Measurements from ENCODE around the gene CRB2.

DNA sequence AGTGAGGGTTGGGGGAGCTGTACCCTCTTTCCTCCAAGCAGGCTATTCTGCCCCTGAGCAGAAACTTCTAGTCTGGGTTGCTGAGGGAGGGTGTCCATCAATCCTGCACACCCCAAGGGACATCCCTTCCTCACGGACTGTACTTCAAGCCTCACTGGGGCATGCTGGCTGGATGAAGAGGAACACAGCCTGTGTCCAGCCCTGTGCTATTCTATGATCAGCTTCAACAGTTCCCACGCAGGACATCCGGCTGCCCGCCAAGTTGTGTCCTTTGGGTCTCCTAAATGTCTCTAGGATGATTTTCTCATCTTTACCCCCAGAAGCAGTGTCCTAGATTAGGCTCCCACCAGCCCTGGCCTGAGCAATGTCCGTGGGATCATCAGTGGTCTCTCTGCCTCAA lies 68.1 kb downstream of the CRB2 start:
- TF ChIP-seq, protein P1, sequence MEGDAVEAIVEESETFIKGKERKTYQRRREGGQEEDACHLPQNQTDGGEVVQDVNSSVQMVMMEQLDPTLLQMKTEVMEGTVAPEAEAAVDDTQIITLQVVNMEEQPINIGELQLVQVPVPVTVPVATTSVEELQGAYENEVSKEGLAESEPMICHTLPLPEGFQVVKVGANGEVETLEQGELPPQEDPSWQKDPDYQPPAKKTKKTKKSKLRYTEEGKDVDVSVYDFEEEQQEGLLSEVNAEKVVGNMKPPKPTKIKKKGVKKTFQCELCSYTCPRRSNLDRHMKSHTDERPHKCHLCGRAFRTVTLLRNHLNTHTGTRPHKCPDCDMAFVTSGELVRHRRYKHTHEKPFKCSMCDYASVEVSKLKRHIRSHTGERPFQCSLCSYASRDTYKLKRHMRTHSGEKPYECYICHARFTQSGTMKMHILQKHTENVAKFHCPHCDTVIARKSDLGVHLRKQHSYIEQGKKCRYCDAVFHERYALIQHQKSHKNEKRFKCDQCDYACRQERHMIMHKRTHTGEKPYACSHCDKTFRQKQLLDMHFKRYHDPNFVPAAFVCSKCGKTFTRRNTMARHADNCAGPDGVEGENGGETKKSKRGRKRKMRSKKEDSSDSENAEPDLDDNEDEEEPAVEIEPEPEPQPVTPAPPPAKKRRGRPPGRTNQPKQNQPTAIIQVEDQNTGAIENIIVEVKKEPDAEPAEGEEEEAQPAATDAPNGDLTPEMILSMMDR (IDR thresholded peaks at IDR 0.05): no peak
- TF ChIP-seq EZH2 (IDR thresholded peaks at IDR 0.05; ENCODE audit: borderline replicate concordance, insufficient read depth, low read depth, low read length, poor library complexity, severe bottlenecking): no peak
